Tibial nerve (tissue), 4 donors: ENCODE data around the gene SLC25A42. TPM values are rescaled to one million over a fixed set of nuclear protein-coding genes. Genes with fewer than 3 reads are reported as not detected.

Source experiments
- DNase-seq, 2 donors: peaks; one replicate each; pipeline ENCODE4 v3.0.0-alpha.2; 2019; ENCODE audit warnings: low spot score in 2 of 2
- H3K27ac ChIP-seq, 4 donors: fragments of 200-600 bp; sonication (generic) in 3 of 4; one replicate each; pipeline ENCODE4 v1.5.1; 2017 to 2019; ENCODE audit warnings: mild to moderate bottlenecking in 1 of 4
- H3K27me3 ChIP-seq, 2 donors: fragments of 200-600 bp; sonication (generic) in 1 of 2; one replicate each; pipeline versions ENCODE4 v1.5.1 to v1.6.0; 2017 to 2019
- H3K36me3 ChIP-seq, 3 donors: fragments of 200-600 bp; sonication (generic); one replicate each; pipeline ENCODE4 v1.5.1; 2018 to 2019
- H3K4me1 ChIP-seq, 4 donors: fragments of 200-600 bp; sonication (generic) in 3 of 4; one replicate each; pipeline ENCODE4 v1.5.1; 2017 to 2019
- H3K4me3 ChIP-seq, 4 donors: fragments of 200-600 bp; sonication (generic) in 3 of 4; one replicate each; pipeline ENCODE4 v1.5.1; 2017 to 2019; ENCODE audit warnings: mild to moderate bottlenecking in 1 of 4, moderate library complexity in 1 of 4
- H3K9me3 ChIP-seq, 4 donors: fragments of 200-600 bp; sonication (generic) in 3 of 4; one replicate each; pipeline ENCODE4 v1.5.1; 2017 to 2019
- EP300 ChIP-seq, 2 donors: sonication (generic); formaldehyde crosslinking; IDR thresholded peaks; one replicate each; pipeline ENCODE4 v1.6.1; 2017; ENCODE audit warnings: antibody characterized with exemption in 2 of 2, mild to moderate bottlenecking in 1 of 2
- POLR2A ChIP-seq, 2 donors: fragments of 450-650 bp; IDR thresholded peaks; one replicate each; pipeline ENCODE4 v1.6.1; 2017; ENCODE audit warnings: antibody characterized with exemption in 2 of 2, mild to moderate bottlenecking in 2 of 2, moderate library complexity in 2 of 2
- WGBS, 2 donors: methylation state at CpG; one replicate each; pipeline ENCODE4 v1.1.5; 2018; 5-methylcytosine and 5-hydroxymethylcytosine counted together
- total RNA-seq, 4 donors: library from RNA; depleted of rRNA; stranded (reverse); fragments of >200 nt; gene quantifications; one replicate each; pipeline ENCODE4 v1.1.0, GENCODE V29; 2016
- TF ChIP-seq, protein P1 (sequence below), 5 experiments: fragments of 200-600 bp in 3 of 5; fragments of 450-650 bp in 2 of 5; sonication (generic) in 3 of 5; IDR thresholded peaks; one replicate each; pipeline ENCODE4 v1.5.1; 2016 to 2019; ENCODE audit warnings: antibody characterized with exemption in 5 of 5, mild to moderate bottlenecking in 3 of 5, moderate library complexity in 2 of 5

SLC25A42 gene
- total RNA-seq, 4 donors from 2014 or later = 13.8 to 25.5 (median 15.5) TPM

GRCh38 chr19:19160461-19161035 is 96.8 kb downstream of the SLC25A42 start:
- Histone ChIP-seq H3K36me3 (peaks cover 0 to 22% (median 0%) of the 10 kb centered on the region in 3 donors), H3K4me1 (no peaks in the 10 kb centered on the region), H3K27me3 (no peaks in the 10 kb centered on the region), H3K9me3 (no peaks in the 10 kb centered on the region), H3K4me3 (no peak overlapping the region), H3K27ac (no peak overlapping the region)
- no peak for TF ChIP-seq EP300 (IDR thresholded peaks at IDR 0.05)
- TF ChIP-seq POLR2A (IDR thresholded peaks at IDR 0.05) = no peak
- TF ChIP-seq, protein P1, sequence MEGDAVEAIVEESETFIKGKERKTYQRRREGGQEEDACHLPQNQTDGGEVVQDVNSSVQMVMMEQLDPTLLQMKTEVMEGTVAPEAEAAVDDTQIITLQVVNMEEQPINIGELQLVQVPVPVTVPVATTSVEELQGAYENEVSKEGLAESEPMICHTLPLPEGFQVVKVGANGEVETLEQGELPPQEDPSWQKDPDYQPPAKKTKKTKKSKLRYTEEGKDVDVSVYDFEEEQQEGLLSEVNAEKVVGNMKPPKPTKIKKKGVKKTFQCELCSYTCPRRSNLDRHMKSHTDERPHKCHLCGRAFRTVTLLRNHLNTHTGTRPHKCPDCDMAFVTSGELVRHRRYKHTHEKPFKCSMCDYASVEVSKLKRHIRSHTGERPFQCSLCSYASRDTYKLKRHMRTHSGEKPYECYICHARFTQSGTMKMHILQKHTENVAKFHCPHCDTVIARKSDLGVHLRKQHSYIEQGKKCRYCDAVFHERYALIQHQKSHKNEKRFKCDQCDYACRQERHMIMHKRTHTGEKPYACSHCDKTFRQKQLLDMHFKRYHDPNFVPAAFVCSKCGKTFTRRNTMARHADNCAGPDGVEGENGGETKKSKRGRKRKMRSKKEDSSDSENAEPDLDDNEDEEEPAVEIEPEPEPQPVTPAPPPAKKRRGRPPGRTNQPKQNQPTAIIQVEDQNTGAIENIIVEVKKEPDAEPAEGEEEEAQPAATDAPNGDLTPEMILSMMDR (IDR thresholded peaks at IDR 0.05) = no peak
- 58 to 66% methylated on average over 11 to 22 of the region's 26 CpGs for WGBS, 2 donors
- no peak for DNase-seq

DNA sequence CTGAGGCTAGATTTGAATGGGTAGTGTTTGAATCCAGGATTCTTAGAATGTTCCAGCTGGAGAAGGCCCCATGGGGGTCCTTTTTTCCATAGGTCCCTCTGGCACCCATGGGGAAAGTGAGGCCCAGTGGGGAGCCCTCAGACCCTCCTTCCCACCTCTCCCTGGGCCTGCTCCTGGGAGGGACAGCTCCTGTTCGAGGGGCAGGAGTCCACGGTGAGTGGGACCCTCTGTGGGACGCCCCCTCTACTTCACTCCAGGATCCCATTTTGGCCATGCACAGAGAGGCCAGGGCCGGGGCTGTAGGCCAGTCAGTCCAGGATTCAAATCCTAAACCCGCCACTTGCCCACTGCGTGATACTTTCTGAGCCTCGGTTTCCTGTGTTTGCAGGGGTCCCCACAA is 98.7 kb downstream of the SLC25A42 start:
- TF ChIP-seq, protein P1 (IDR thresholded peaks at IDR 0.05) = no peak
- TF ChIP-seq POLR2A (IDR thresholded peaks at IDR 0.05) (no peak), EP300 (IDR thresholded peaks at IDR 0.05) (no peak)
- 85 to 88% methylated on average over 7 of the region's 7 CpGs for WGBS, 2 donors
- no peak for DNase-seq
- Histone ChIP-seq H3K4me1 (no peaks in the 10 kb centered on the region), H3K36me3 (peaks cover 0 to 2% (median 0%) of the 10 kb centered on the region in 3 donors), H3K4me3 (no peak overlapping the region), H3K9me3 (no peaks in the 10 kb centered on the region), H3K27ac (no peak overlapping the region), H3K27me3 (no peaks in the 10 kb centered on the region)

Other genes starting within 250 kb of the SLC25A42 start
- gene UPF1, start 232.0 kb upstream of the SLC25A42 start, total RNA-seq = 100 to 1,000 TPM in 1 of 4 donors, 10 to 100 TPM in 3; 75.6 to 117 (median 87.9) TPM
- gene CERS1, start 167.8 kb upstream of the SLC25A42 start, total RNA-seq = 10 to 100 TPM in 3 of 4 donors, 1 to 10 TPM in 1; 7.0 to 14.9 (median 13.4) TPM
- gene COPE, start 144.6 kb upstream of the SLC25A42 start, total RNA-seq = 100 to 1,000 TPM; 151 to 266 (median 183) TPM
- 10 to 100 TPM; 31.8 to 61.2 (median 35.5) TPM for gene DDX49, start 144.3 kb upstream of the SLC25A42 start, total RNA-seq
- 10 to 100 TPM; 38.0 to 90.0 (median 44.6) TPM for gene HOMER3, start 122.8 kb upstream of the SLC25A42 start, total RNA-seq
- gene SUGP2, start 30.5 kb upstream of the SLC25A42 start, total RNA-seq = 10 to 100 TPM; 50.8 to 95.1 (median 65.1) TPM
- gene ARMC6, start 30.4 kb upstream of the SLC25A42 start, total RNA-seq = 10 to 100 TPM; 20.0 to 40.8 (median 24.6) TPM
- gene TMEM161A, start 74.5 kb downstream of the SLC25A42 start, total RNA-seq = 10 to 100 TPM; 24.1 to 32.1 (median 24.8) TPM
- 1 to 10 TPM in 1 of 4 donors, under 1 TPM in 1, not detected in 2; 0.21 to 3.7 TPM for gene MEF2B, start 106.3 kb downstream of the SLC25A42 start, total RNA-seq
- gene BORCS8, start 128.2 kb downstream of the SLC25A42 start, total RNA-seq = 10 to 100 TPM; 11.8 to 29.1 (median 18.8) TPM
- 10 to 100 TPM; 46.3 to 62.1 (median 56.8) TPM for gene RFXANK, start 128.3 kb downstream of the SLC25A42 start, total RNA-seq
- gene NR2C2AP, start 139.4 kb downstream of the SLC25A42 start, total RNA-seq = 10 to 100 TPM; 13.5 to 21.3 (median 15.1) TPM
- gene NCAN, start 148.0 kb downstream of the SLC25A42 start, total RNA-seq = not detected
- gene TM6SF2, start 209.3 kb downstream of the SLC25A42 start, total RNA-seq = 1 to 10 TPM in 1 of 4 donors, not detected in 3; 2.1 TPM